Measurements from ENCODE around the gene SRC. TPM values are rescaled to one million over a fixed set of nuclear protein-coding genes. Genes with fewer than 3 reads are reported as not detected.

SRC gene
- total and polyA plus RNA-seq, 3 donors from 2014 or later: 90.3 to 179 (median 143) TPM

GRCh38 chr20:37416100-37416847, 70.3 kb downstream of the SRC start:
- intact Hi-C loops (cut with DNase I; ENCODE audit: low total_unique reads): no loop called here
- no peaks in the 10 kb centered on the region for H3K27me3 ChIP-seq
- no peak for DNase-seq
- no peaks in the 10 kb centered on the region for H3K4me1 ChIP-seq
- no peaks in the 10 kb centered on the region for H3K9me3 ChIP-seq
- H3K4me3 ChIP-seq: no peak overlapping the region
- H3K36me3 ChIP-seq (ENCODE audit: low read depth, missing control alignments): no peaks in the 10 kb centered on the region
- H3K27ac ChIP-seq: no peak overlapping the region
- no peak for TF ChIP-seq POLR2A (IDR thresholded peaks at IDR 0.05)
- TF ChIP-seq, protein P1, sequence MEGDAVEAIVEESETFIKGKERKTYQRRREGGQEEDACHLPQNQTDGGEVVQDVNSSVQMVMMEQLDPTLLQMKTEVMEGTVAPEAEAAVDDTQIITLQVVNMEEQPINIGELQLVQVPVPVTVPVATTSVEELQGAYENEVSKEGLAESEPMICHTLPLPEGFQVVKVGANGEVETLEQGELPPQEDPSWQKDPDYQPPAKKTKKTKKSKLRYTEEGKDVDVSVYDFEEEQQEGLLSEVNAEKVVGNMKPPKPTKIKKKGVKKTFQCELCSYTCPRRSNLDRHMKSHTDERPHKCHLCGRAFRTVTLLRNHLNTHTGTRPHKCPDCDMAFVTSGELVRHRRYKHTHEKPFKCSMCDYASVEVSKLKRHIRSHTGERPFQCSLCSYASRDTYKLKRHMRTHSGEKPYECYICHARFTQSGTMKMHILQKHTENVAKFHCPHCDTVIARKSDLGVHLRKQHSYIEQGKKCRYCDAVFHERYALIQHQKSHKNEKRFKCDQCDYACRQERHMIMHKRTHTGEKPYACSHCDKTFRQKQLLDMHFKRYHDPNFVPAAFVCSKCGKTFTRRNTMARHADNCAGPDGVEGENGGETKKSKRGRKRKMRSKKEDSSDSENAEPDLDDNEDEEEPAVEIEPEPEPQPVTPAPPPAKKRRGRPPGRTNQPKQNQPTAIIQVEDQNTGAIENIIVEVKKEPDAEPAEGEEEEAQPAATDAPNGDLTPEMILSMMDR (IDR thresholded peaks at IDR 0.05): no peak
- 92 to 95% methylated on average over 26 to 27 of the region's 27 CpGs for WGBS, 2 donors

- Histone ChIP-seq H3K4me3 (no peak overlapping the region), H3K4me1 (no peaks in the 10 kb centered on the region), H3K27me3 (no peaks in the 10 kb centered on the region), H3K9me3 (no peaks in the 10 kb centered on the region), H3K27ac (no peak overlapping the region), H3K36me3 (ENCODE audit: low read depth, missing control alignments) (no peaks in the 10 kb centered on the region)
- TF ChIP-seq, protein P1 (IDR thresholded peaks at IDR 0.05): no peak
- TF ChIP-seq POLR2A (IDR thresholded peaks at IDR 0.05): no peak
- no peak for DNase-seq
- intact Hi-C loops (cut with DNase I; ENCODE audit: low total_unique reads): no loop called here
- WGBS, 2 donors: 88 to 89% methylated on average over 22 of the region's 22 CpGs
Observed at GRCh38 chr20:37416848-37417616, 71.1 kb downstream of the SRC start.

GRCh38 chr20:37417617-37418467, 71.9 kb downstream of the SRC start:
- DNase-seq: no peak
- no peak for TF ChIP-seq POLR2A (IDR thresholded peaks at IDR 0.05)
- TF ChIP-seq, protein P1 (IDR thresholded peaks at IDR 0.05): no peak
- no peaks in the 10 kb centered on the region for H3K4me1 ChIP-seq
- H3K27ac ChIP-seq: no peak overlapping the region
- H3K36me3 ChIP-seq (ENCODE audit: low read depth, missing control alignments): no peaks in the 10 kb centered on the region
- 69 to 78% methylated on average over 22 of the region's 22 CpGs for WGBS, 2 donors
- H3K9me3 ChIP-seq: no peaks in the 10 kb centered on the region
- H3K4me3 ChIP-seq: no peak overlapping the region
- intact Hi-C loops (cut with DNase I; ENCODE audit: low total_unique reads): no loop called here
- H3K27me3 ChIP-seq: no peaks in the 10 kb centered on the region

GRCh38 chr20:37418591-37419109, 72.7 kb downstream of the SRC start:
- TF ChIP-seq POLR2A (IDR thresholded peaks at IDR 0.05): no peak
- TF ChIP-seq, protein P1 (IDR thresholded peaks at IDR 0.05): no peak
- WGBS, 2 donors: 55 to 67% methylated on average over 2 of the region's 2 CpGs
- Histone ChIP-seq H3K4me1 (no peaks in the 10 kb centered on the region), H3K9me3 (no peaks in the 10 kb centered on the region), H3K36me3 (ENCODE audit: low read depth, missing control alignments) (no peaks in the 10 kb centered on the region), H3K27me3 (no peaks in the 10 kb centered on the region), H3K4me3 (no peak overlapping the region), H3K27ac (no peak overlapping the region)
- intact Hi-C loops (cut with DNase I; ENCODE audit: low total_unique reads): no loop called here
- no peak for DNase-seq
